ENCODE results near the gene PARD3B.
"Not testable (repeated sequence)": the region's sequence is repeated elsewhere in the genome, so short reads cannot be mapped to it uniquely, and the experiment has no call there.

PARD3B gene

DNA sequence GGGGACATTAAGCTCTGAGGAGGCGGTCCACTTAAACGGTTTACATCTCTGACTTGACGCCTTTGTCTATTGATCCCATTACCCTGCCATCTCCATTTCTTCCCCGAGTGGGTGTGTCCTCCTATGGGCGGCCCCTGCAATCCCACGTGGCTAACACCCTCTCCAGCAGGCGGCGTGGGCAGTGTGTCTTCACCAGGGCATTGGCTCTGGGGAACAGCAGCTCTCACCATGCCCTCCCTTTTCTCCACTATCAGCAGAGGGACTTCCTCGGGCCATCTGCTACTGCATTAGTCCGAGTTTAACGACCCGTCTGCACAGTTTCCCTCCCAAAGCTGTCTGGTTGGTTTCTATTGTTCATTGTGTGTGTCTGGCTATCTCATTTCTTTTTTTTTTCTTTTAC, 625.1 kb downstream of the PARD3B start:
- DNase-seq, result no peak

DNA sequence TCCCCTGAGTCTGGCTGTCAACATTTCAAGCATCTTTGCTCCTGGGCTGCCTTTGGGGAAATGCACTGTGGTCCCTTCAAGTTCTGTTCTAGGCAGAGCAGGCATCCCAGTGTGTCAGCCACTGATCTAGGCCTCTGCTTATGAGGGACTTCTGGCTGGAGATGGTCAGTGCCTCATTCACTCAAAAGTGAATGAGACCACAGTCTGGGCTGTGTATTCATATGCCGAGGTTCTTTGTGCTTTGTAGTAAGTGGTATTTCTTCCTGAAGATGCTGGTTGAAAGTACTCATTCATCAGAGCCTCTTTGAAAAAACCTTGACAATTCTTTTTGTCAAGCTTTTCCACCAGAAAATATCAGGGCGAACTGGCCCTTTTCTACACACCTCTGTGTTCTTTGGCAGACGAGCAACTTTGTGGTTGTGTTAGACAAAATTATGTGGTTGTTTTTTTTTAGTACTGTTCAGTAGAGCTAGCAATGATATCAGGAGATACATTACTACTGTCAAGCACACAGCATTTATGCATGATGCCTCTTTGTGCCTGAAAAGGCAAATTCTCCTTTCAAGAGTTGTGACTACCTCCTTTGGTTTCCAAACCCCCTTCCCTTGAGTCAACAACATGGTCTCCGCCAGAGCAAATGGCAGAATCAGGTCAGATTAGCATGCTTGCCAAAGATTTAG, 626.1 kb downstream of the PARD3B start:
- no peak for DNase-seq

DNA sequence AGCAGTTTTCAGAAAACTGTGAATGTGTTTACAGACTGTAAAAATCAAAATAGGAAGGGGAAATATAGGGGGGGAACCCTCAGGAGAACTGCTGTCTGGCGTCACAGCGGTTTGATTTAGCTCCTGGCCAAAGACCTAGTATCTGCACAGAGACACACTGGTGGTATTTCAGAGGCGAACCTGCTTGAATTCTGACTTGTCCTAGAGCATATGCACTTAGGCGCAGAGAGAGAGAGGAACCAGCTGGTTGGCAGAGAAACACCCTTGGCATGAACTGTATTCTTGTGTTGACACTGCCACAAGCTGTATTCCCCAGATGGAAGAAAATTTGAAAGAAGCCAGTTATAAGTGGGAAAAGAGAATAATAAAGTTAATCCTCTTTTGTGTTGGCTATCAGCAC, 630.6 kb downstream of the PARD3B start:
- no peak for DNase-seq

DNA sequence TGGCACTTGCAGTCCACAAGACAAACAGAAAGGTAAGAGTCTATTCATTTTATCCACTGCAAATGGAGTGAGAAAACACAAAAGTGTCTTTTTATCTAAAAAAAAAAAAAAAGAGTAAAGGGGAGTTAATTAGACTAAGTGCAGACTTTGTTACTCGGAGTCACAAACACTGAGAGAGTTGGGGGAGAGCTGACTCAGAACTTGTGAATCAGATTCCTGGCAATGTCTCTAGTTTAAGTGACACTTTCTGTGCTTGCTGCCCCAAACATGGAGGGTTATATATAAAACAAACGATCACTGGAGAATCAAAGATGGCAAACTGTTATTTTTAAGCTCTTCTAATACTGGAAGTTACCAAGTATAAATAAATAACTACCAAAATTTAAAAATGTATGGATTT, 631.3 kb downstream of the PARD3B start:
- no peak for DNase-seq

DNA sequence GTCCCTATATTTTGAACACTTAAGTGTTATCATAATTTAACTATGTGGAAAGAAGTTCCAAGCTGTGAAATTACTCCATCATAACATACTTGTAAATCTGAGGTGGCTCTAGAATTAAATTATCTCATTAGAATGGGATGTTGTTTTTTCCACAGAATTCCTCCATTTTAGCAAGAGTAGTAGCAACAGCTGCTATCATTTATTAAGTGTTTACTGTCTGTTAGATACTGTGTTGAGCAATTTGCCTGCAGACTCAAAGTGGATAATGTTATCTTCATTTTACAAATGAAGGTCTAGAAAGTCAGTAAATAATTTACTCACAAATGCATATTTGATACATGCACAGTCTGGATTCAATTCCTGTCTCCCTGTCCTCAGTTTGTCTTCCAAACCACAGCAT, 632.3 kb downstream of the PARD3B start:
- DNase-seq, result no peak

DNA sequence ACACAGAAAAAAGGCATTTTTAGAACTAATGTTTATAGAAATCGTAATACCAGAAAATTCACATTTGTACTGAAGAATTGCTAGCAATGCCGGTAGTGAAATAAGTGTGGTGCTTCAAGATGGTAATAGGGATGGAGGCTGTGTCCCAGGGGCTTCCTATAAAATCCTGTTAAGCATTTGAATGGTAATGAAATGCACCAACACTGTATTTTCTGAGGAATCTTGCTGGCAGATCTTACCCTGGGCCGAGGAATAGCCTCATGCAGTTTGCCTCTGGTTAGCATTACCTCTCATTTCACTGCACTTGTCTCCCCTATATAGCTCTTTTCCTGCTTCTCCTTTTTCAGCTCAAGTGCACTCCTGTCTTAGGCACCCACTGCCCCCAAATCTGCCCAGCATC, 635.5 kb downstream of the PARD3B start:
- DNase-seq, result no peak

DNA sequence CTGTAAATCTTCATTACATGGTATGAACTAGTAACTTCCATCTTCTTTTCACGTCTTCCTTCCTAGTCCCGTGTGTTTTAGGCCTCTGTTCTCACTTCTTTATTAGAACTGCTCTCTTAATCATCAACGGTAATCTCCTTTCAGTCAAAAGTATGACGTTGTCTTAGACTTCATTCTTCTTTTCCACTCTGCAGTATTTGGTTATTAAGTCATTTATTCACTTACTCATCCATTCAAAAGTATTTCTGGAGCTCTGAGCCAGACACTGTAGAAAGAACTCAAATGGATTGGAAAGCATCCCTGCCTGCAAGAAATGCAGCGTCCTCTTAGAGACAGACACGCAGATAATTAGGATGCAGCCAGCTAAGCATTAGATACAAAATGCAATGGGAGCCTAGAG, 642.5 kb downstream of the PARD3B start:
- no peak for DNase-seq

DNA sequence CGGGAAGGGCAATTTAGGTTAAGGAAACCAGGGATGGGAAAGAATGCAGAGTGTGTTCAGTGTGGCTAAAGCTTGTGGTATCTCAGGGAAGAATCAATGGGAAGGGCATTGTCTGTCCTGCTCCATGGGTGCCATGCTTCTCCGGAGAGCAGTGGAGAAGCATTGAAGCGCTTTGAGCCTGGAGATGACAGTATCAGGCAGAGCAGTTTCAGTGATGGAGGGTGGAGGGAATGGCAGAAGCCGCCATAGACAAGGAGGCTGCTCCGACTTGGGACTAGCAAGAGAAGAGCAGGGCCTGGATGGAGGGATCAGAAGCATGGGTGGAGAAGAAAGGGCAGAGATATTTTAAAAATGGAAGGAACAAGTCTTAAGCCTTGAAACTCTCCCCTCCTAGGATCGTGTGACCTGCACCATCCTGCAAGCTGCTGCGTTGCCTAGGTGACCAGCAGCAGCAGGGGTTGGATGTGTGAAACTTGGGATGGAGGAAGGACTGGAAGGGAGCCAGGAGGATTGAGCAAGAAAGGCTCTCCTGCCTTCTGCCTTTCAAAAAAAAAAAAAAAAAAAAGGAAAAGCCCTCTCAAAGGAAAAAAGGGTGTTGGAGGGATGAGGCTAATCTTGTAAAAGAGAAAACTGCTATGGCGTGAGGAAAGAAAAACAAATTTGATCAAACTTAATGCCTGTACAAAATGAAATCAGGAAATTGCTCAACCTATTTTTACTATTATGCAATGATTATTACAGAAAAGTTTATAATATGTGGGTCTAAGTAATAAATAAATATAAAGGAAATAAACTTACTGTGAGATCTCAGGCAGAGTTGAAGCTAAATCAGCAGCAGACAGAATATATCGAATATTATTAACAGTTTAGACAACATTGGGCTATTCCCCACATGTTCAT, 643.2 kb downstream of the PARD3B start:
- DNase-seq, result no peak

DNA sequence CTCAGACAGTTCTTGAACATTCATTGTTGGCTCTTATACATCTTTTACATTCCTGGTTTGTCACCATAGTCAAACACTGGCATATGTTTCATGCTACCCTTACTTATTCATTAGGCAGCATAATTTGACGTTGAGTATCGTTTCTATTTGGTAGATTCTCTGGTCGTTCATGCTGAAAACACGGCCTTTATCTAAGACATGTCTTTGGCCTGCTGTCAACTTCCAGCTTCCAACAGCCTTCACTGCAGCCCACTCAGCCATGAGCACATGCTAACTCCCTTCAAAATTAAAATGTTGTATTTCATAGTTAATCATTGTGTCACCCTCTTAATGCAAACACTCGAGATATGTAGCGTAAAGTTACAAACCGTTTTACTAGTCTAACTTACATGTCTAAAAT, 644.0 kb downstream of the PARD3B start:
- DNase-seq, result no peak

DNA sequence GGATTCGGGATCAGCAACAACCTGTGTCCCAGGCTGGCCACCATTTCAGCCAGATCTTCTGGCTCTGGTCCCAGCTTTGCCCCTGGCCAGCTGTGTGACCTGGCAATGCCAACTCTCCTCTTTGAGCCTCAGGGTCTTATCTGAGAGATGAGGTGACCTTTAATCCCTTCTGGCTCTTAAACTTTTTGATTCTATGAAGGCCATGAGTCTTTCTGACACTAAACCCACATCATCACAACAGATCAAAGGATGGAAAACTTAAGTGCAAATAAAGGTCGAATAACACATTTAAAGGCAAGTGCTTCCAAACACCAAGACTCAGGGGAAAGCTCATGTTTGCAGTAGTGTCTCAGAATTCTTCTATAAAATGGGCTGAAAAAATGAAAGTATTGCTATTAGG, 645.3 kb downstream of the PARD3B start:
- no peak for DNase-seq

DNA sequence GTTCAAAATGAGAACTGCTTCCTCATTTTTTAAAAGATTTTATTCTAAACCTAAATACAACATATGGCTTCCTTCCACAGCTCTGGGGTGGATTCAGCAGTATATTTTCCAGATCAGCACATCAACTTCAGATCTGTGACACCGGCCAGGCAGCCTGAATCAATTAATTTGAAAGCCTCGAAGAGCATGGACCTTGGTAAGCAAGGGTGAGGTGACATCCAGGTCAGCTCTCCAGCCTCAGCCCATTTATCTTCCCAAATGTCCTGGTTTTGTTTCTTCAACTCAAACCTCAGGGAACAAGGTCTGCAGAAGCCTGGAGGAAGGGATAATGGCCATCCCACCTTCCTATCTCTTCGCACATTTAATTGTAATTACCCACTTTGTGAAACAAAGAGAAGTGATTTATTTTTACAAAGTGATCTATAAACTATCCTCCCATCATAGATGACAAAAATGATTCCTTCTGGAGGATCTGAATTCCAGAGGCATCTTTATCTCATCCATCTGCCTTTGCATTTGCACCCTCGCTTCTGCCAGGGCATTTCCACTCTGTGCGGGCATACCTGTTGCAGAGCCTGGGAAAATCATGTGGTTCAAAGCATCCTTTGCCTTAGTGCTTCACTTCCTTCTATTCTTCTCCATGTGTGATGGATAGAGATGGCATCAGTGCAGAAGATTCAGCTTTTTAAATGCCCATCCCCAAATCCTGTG, 648.0 kb downstream of the PARD3B start:
- no peak for DNase-seq

DNA sequence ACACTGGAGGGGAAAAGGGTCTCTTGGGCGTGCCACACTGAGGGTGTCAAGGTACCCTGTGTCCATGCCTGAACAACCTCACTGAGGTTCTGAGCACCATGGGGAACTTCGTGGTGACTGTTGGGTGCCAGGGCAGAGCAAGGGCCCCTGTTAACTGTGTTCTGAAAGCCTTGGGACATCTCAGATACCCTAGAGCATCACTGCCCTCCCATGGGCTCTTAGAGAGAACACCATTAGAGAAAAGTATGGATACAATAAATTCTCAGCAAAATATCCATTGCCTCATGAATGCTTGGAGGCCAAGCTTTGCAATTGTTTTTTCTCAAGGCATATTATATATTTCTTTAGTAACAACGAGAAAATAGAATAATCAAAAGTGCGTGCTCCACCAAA, 648.6 kb downstream of the PARD3B start:
- no peak for DNase-seq

DNA sequence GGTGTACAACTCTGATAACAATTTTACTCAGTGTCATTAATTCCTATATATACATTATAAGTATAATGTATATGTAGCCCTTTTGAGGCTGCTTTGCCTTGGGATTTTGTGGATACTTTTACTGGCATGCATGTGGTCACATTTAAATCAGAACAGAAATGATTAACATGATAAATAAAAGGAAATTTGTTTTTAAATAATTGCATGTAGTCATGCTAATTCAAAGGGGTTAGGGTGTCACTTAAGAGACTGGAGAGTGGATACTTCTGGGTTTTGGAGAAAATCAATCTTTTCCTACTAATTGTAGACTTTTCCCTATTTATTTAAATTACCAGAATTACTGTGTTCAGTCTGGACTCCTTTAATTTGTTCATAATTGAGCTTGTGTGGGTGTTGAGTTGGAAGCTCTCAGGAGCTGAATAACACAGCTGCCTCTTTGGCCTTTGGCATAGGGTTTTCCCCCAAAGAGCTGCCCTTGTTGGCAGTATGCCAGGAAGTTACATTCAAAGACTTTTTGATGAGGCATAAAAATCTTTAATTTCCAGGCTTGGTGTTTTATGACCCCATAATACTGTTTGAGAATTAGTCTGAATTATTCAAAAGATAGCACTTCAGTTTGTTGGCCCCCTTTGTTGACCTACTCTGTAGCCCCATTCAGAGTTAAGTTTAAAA, 652.3 kb downstream of the PARD3B start:
- DNase-seq, result no peak

DNA sequence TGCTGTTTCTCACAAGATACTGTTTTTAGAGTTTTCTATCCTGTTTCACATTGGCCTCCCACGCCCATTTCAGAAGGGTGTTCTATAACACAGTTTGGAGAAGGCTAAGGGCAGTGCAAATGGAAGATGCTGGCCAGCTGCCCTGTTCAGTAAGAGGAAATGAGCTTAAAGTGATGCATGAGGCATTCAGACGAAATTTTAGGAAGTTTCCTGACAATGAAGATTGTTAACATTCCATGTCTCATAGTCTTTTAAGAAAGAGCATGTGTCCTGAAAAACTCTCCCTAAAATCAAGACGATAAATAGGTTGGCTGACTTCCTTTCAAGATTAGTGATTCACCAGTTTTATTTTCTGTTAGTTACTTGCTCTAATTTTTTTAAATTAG, 652.9 kb downstream of the PARD3B start:
- no peak for DNase-seq

DNA sequence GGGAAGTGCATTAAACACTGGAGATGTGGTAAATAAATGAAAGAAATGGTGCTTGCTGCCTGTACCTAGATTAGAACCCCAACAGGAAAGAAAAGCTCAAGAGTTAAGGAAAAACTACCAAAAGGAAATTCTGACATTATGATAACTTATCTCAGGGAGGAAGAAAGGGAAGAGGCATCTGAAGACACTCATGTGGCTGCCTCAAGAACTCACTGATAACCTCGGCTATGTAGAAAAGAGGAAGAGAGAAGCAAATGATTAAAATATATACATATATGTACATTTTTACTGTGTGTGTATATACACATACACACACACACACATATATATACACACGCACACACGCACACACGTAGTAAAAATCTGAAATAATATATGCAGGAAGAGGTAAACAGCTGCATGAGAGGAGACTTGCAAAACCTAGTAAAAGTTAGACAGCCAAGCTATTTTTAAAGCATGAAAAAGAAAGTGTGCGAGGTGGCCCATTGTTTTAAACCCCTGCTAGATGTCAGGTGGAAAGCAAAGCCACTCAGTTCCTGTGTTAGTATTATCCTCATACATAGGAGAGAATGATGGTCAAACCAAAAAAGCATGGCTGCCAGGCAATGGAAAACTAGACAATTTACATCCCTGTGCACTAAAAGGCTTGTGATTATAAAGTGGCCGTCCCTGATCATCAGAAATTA, 654.0 kb downstream of the PARD3B start:
- DNase-seq, result no peak

DNA sequence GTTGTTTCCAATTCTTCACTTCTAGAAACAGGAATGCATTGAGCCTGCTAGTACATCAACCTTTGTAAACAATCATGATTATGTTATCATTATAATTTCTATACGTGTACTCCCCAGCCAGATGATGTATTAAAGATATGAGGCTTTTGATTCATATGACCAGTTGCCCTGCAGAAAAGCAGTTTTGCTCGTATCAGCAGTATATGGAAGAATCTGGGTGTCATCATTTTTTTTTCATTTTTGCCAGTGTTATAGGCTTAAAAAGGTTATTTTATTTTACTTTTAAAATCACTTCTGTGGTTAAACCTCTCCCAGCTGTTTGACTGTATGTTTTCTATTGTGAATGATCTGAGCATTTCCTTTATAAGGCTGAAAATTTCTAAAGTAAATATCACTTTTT, 665.2 kb downstream of the PARD3B start:
- DNase-seq, result no peak

DNA sequence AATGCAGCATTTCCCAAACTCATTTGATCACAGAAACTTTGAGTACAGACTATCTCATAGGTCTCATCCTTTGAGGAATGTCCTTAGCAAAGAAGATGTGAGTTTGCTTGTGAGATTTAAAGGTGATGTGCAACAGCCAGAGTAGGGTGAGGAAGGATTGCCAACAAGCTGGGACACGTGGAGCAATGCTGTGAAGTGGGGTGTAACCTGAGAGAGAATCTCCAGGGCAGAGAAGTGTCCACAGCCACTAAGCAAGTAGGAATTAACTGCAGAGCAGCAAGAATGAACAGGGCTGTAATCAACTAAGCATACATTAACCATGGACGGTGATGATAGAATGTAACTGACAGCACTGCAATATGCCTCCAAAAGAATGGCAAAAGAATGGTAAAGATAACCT, 667.1 kb downstream of the PARD3B start:
- DNase-seq, result peak; percentile 4

DNA sequence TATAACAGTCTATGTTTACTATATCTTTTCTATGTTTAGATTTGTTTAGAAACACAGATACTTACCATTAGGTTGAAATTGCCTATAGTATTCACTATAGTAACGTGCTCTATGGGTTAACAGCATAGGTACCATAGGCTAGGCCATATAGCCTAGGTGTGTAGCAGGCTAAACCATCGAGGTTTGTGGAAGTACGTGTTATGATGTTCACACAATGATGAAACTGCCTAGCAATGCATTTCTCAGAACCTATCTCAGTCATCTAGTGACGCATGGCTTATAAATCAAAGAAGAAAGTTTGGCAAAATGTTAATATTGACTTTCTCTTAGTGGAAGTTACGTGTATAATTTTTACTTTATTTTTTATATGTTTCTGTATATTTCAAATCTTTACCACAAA, 670.8 kb downstream of the PARD3B start:
- DNase-seq, result no peak

DNA sequence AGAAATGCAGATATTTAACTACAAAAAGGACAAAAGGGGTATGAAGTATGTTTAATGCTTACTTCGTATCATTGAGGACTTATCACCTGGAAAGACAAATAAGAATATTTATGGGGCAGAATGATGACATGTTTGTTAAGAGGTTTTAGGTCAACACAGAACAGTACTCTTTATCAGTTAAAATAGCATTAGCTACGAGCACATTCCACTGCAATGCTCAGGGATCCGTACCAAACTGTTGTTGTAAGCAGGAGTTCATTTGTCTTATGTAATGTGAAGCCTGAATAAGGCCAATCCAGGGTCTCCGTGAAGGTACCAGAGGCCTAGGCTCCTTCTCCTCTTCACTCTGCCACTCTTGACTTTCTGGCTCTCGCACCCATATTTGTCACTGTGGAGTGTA, 671.3 kb downstream of the PARD3B start:
- DNase-seq, result no peak

DNA sequence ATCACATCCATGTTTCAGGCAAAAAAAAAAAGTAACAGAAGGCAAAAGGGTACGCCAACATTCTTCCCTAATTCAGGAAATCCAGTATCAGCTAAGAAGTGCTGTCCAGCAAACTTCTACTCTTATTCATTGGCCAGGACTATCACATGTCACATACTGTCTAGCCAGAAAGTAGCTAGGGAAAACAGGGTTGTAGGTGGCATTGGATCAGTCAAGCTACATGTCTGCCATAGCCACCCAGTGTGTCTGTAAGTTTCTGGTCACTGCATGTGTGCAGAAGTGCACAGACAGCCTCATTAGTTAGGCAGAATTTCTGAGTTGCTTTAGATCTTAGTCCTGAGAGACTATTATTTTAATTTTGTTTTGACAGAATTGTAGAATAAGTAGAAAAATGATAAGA, 671.7 kb downstream of the PARD3B start:
- DNase-seq, result no peak

DNA sequence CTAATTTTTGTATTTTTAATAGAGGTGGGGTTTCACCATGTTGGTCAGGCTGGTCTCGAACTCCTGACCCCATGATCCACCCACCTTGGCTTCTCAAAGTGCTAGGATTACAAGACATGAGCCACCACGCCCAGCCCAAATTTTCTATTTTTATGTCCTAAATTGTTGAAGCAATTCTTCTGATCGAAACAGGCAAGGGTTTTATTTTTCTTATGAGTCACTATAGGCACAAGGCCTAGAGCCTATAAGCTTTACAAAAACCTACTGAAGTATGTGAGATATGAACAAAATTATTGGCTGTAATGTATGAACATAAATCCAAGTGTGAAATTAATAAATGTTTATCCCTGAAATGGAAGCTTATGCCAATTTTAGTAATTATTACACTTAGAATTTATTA, 672.8 kb downstream of the PARD3B start:
- no peak for DNase-seq

DNA sequence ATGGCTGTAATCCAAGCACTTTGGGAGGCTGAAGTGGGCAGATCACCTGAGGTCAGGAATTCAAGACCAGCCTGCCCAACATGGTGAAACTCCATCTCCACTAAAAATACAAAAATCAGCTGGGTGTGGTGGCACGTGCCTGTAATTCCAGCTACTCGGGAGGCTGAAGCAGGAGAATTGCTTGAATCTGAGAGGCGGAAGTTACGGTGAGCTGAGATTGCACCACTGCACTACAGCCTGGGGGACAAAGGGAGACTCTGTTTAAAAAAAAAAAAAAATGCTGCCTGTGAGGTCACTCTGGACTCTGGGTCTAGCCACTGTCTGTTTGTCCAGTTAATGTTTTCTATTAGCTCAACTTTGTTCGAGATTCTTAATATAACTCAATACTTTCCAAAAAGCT, 673.5 kb downstream of the PARD3B start:
- DNase-seq, result not testable (repeated sequence)

DNA sequence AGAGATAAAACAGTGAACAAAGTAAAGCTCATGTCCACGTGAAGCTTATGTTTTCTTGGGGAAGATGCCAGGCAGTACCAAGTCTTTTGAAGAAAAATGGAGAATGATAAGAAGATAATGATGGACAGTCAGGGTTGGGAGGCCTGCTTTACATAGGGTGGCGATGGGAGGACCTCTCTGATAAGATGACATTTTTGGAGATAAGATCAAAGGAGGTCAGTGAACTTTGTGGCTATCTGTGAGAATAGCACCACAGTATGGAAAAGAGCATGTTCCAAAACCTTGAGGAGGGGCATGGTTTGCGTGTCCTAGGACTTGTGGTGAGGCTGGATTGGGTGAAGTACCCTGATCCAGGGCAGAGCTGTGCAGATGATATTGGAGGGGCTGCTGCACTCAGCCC, 675.3 kb downstream of the PARD3B start:
- no peak for DNase-seq
